Hepatocyte (in vitro differentiated cells): Measurements from ENCODE around the gene RIBC2.

Source experiments
- CTCF ChIP-seq: fragments of 200-600 bp; sonication (generic); IDR thresholded peaks from 2 replicates; pipeline ENCODE4 v1.5.1; 2016; ENCODE audit warnings: antibody characterized with exemption, mild to moderate bottlenecking; ENCODE audit not compliant: poor library complexity
- EZH2 ChIP-seq: fragments of 200-600 bp; sonication (generic); IDR thresholded peaks from 2 replicates; pipeline ENCODE4 v1.6.1; 2016; ENCODE audit warnings: antibody characterized with exemption, mild to moderate bottlenecking, borderline replicate concordance

DNA sequence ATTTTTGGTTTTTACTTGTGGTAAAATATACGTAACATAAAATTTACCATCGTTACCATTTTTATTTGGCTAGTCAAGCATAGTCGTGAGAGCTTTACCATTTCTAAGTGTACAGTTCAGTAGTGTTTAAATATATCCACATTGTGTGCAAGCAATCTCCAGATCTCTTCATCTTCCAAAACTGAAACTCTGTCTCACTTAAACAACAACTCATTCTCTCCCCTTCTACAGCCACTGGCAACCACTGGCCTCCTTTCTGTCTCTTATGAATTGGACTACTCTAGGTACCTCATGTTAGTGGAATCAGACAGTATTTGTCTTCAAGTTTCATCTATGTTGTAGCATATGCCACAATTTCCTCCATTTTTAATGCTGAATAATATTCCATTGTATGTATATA lies 37.5 kb upstream of the RIBC2 start:
- TF ChIP-seq CTCF (no peak), EZH2 (no peak)
